Epithelial cell of esophagus (primary cell): ENCODE measurements around the gene SOX5.

ENCODE experiments used
- DNase-seq: peaks from one replicate; pipeline ENCODE4 v3.0.0; 2010; ENCODE audit warnings: low read depth
- H3K4me3 ChIP-seq: 2 replicates; pipeline ENCODE4 v1.5.1; 2011; ENCODE audit warnings: mild to moderate bottlenecking, low read length, control low read depth
- TF ChIP-seq, protein P1 (sequence below): IDR thresholded peaks from 2 replicates; pipeline ENCODE4 v1.5.1; 2011; ENCODE audit warnings: low read depth, mild to moderate bottlenecking, low read length, control low read depth, inconsistent platforms; ENCODE audit not compliant: insufficient read depth; ENCODE audit errors: missing control alignments

Gene SOX5

DNA sequence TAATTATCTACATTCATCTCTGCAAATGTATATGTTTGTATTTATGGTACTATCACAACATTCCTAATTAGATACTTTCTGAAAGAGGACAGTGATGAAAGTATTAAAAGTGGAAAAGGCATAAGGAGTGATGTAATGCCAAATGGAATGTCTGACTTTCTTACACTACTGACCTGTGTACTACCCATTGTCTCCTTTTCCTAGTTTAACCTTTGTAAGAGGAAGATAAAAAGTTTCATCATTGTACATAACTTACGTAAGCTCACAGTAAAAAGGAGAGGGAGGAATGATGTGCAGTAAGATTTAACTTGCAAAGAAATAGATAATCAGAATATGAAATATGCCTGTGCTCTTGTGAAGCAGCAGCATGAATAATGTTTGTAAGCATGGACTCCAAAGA lies 55.9 kb downstream of the SOX5 start:
- DNase-seq, result peak; percentile 2
- no peak overlapping the region for H3K4me3 ChIP-seq
- TF ChIP-seq, protein P1, sequence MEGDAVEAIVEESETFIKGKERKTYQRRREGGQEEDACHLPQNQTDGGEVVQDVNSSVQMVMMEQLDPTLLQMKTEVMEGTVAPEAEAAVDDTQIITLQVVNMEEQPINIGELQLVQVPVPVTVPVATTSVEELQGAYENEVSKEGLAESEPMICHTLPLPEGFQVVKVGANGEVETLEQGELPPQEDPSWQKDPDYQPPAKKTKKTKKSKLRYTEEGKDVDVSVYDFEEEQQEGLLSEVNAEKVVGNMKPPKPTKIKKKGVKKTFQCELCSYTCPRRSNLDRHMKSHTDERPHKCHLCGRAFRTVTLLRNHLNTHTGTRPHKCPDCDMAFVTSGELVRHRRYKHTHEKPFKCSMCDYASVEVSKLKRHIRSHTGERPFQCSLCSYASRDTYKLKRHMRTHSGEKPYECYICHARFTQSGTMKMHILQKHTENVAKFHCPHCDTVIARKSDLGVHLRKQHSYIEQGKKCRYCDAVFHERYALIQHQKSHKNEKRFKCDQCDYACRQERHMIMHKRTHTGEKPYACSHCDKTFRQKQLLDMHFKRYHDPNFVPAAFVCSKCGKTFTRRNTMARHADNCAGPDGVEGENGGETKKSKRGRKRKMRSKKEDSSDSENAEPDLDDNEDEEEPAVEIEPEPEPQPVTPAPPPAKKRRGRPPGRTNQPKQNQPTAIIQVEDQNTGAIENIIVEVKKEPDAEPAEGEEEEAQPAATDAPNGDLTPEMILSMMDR, result no peak

DNA sequence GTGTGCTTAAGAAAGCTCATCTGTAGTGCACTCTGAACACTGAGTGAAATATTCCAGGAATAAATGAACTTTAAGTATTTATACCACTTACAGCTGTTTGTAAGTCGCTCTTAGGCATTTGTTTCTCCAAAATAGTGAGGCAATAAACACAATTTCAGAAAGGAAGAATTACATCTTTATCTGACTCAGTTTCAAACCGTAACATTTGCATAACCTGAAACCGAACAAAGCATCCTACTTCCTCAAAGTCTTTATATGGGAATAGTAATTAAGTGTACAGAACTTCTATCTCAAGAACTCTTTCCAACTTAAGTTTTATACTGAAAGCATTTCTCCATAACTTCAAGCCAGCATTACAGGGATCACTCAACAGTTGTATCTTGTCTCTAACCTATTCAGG lies 58.4 kb downstream of the SOX5 start:
- DNase-seq, result no peak

DNA sequence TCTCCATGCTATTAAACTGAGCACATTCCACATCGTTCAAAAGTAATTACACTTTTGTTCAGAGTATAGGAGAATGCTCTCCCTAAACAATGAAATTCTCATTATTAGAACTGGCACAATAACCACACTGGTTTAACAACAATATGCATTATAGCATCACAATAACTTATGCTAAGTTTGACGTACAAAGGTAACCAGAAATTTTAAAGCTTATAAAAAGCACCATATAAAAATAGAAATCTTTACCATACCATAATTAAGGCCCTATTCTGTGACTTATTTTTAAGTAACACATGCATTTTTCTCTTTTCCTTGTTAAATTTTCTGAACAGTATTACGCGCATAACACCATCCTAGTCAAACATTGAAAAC lies 60.4 kb downstream of the SOX5 start:
- TF ChIP-seq, protein P1, result no peak
- H3K4me3 ChIP-seq, result no peak overlapping the region
- no peak for DNase-seq

More for the DNA sequence above, 58.4 kb downstream of the SOX5 start:
- H3K4me3 ChIP-seq, result no peak overlapping the region
- TF ChIP-seq, protein P1, result no peak

DNA sequence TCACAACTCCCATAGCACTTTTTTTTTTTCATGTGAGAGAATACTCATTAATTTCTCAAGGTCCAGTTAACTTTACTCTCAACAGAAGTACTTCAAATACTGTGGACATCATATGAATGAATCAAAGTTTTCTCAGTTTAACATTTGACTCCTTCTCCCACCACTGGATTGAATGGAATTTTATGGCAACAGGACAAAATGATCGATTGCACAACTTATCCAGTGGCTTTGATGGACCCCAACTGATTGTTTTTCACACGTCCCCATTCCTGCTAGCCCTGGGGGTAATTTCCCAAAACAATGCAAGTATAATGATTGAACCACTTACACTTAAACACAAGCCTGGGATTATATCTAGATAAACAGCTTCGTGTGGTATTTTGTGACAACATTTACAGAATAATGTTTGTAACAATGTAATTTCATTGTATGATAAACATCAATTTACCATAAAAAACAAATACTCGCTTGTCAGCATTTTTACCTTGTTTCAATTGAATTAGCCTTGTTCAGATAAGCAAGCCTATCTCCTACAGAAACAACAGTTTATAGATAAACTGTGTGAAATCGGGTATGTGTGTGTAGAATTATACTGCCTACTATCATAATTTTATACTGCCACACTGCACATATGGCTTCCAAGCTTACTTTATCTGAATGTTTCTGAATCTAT lies 60.9 kb downstream of the SOX5 start:
- no peak overlapping the region for H3K4me3 ChIP-seq
- TF ChIP-seq, protein P1, result no peak
- no peak for DNase-seq

DNA sequence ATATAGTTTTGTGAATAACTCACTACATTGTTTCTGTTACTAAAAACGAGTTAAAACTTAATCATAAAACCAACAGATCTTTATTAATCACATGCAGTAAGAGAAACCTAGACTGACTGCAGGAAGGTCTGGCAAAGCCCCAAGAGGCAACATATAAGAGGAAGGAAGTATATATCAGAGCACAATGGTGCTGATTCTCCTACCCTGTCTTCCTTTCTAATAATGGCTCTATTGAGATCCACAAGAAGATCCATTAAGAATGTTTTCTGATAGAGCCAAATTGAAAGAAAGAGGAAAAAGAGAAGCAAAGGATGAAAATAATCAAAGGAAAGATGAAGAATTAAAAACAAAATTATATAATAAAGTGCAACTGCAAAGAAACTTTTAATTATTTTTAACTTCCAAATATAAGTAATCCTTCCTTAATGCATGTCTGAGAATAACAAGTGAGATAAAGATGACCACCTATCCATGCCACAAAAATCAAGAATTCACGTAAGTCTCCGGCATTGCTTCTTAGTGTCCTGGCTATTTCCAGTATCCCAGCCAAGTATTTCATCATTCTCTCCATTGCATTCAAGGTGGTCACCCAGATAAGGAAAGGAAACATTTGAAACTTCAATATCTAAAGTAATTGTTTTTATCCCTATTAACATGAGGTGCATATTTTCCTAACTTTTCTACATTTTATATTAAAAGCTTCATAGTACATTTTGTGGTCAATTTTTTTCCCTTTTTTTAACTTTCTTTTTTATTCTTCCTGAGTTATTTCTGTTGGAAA lies 62.2 kb downstream of the SOX5 start:
- H3K4me3 ChIP-seq, result no peak overlapping the region
- TF ChIP-seq, protein P1, result no peak
- DNase-seq, result peak; percentile 4

DNA sequence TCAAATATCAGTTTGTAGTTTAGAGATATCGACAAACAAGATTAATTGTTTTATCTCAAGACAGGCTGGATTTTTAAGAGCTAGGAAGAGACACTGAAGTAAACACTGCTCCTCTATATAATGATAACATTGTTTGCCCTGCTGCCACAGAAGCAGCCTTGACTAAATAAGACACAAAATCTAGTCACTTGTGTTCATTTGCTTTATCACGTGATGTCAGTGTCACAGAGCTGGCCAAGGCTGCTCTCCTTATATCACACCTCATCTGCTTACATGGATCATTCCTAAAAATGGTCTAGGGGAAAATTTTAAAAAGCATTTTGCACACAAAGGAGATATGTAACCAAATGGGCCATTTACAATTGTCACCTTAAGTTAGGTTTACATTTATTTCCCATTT lies 64.1 kb downstream of the SOX5 start:
- no peak overlapping the region for H3K4me3 ChIP-seq
- TF ChIP-seq, protein P1, result no peak
- DNase-seq, result no peak
